ENCODE data around the gene RAD21L1.

GRCh38 chr20:1178623-1179022 is 47.2 kb upstream of the RAD21L1 start:
- TF ChIP-seq, protein P1, sequence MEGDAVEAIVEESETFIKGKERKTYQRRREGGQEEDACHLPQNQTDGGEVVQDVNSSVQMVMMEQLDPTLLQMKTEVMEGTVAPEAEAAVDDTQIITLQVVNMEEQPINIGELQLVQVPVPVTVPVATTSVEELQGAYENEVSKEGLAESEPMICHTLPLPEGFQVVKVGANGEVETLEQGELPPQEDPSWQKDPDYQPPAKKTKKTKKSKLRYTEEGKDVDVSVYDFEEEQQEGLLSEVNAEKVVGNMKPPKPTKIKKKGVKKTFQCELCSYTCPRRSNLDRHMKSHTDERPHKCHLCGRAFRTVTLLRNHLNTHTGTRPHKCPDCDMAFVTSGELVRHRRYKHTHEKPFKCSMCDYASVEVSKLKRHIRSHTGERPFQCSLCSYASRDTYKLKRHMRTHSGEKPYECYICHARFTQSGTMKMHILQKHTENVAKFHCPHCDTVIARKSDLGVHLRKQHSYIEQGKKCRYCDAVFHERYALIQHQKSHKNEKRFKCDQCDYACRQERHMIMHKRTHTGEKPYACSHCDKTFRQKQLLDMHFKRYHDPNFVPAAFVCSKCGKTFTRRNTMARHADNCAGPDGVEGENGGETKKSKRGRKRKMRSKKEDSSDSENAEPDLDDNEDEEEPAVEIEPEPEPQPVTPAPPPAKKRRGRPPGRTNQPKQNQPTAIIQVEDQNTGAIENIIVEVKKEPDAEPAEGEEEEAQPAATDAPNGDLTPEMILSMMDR (IDR thresholded peaks at IDR 0.05; ENCODE audit: poor library complexity, severe bottlenecking), result no peak
- TF ChIP-seq EZH2 (IDR thresholded peaks at IDR 0.05; ENCODE audit: borderline replicate concordance, insufficient read depth, low read length, poor library complexity, severe bottlenecking) (no peak), SMC3 (conservative IDR thresholded peaks at IDR 0.05; ENCODE audit: poor library complexity) (no peak), POLR2AphosphoS5 (IDR thresholded peaks at IDR 0.05) (no peak), RAD21 (conservative IDR thresholded peaks at IDR 0.05) (no peak), EP300 (conservative IDR thresholded peaks at IDR 0.05; ENCODE audit: poor library complexity, severe bottlenecking) (no peak), REST (IDR thresholded peaks at IDR 0.05; ENCODE audit: borderline replicate concordance) (no peak), TAF1 (IDR thresholded peaks at IDR 0.05; ENCODE audit: low read depth) (no peak)

Data from neural cell (in vitro differentiated cells).